ENCODE data around the gene SMG5.

SMG5 gene

GRCh38 chr1:156281693-156282478 is 739 bp downstream of the SMG5 start:
- DNase-seq (ENCODE audit: low read depth): no peak

- DNase-seq (ENCODE audit: low read depth): peak; percentile 21
Observed at GRCh38 chr1:156281281-156281680, 1.3 kb downstream of the SMG5 start.

- DNase-seq (ENCODE audit: low read depth): no peak
Observed at GRCh38 chr1:156279837-156280236, 2.8 kb downstream of the SMG5 start.

GRCh38 chr1:156276966-156277381 is 5.7 kb downstream of the SMG5 start:
- no peak for DNase-seq (ENCODE audit: low read depth)

- no peak for DNase-seq (ENCODE audit: low read depth)
Observed at GRCh38 chr1:156276532-156276931, 6.1 kb downstream of the SMG5 start.

GRCh38 chr1:156270314-156270713 is 12.3 kb downstream of the SMG5 start:
- no peak for DNase-seq (ENCODE audit: low read depth)

DNA sequence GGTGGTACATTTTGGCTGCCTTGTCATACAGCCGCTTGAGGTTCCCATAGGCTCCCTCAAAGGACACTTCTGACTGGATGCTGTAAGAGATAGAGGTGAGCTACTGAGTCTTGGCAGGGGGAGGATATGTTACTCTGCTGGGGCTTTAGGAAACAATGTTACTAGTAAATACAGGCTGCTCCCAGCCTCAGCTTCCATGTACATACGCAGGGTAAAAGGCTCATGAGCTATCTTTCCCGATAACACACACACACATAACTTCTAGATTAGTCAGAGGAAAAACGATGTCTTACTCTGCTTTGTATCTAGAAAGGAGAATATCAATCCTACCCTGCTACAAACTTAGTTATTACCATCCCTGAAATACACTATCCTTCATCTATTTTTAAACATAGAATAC is 14.3 kb downstream of the SMG5 start:
- no peak for DNase-seq (ENCODE audit: low read depth)

GRCh38 chr1:156266051-156266450 is 16.6 kb downstream of the SMG5 start:
- DNase-seq (ENCODE audit: low read depth): no peak

DNA sequence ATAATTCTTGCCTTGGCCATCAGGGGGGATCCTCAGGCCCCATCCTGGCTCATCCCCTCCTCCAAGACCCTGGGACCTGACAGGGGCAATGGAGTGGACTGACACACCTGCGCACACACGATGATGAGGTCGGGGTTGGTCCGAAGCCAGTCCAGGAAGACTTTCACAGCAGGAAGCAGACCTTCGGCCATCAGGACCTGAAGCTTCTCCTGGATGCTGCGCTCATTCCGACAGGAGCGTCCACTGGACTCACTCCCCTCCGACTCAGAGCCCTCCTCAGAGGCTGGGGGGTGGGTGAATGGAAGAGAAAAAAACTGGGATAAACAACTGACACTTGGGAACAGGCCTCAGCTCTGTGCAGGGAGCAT is 19.4 kb downstream of the SMG5 start:
- no peak for DNase-seq (ENCODE audit: low read depth)

- DNase-seq (ENCODE audit: low read depth): no peak
Observed at GRCh38 chr1:156262461-156263287, 20.0 kb downstream of the SMG5 start.

GRCh38 chr1:156260896-156261295 is 21.7 kb downstream of the SMG5 start:
- DNase-seq (ENCODE audit: low read depth): no peak

GRCh38 chr1:156259805-156260204 is 22.8 kb downstream of the SMG5 start:
- no peak for DNase-seq (ENCODE audit: low read depth)

- DNase-seq (ENCODE audit: low read depth): no peak
Observed at GRCh38 chr1:156258859-156259258, 23.8 kb downstream of the SMG5 start.

DNA sequence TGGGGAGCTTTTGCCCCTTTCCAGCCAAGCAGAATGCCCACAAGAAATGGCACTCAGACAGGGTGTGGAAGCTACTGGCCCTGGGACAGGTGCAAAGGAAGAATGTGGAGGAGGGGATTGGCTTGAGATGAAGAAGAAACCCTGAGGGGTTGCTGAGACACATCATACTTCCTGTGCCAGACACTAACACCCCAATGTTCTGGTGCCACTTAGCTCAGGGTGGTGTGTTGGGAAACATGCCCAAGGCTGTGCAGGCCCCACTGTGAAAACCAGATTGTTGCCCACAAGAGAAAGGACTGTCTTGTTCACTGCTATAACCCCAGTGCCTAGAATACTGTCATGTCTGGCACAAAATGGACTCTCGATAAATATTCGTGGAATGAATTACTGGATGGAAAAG is 24.9 kb downstream of the SMG5 start:
- DNase-seq (ENCODE audit: low read depth): no peak

GRCh38 chr1:156253634-156254033 is 29.0 kb downstream of the SMG5 start:
- no peak for DNase-seq (ENCODE audit: low read depth)

DNA sequence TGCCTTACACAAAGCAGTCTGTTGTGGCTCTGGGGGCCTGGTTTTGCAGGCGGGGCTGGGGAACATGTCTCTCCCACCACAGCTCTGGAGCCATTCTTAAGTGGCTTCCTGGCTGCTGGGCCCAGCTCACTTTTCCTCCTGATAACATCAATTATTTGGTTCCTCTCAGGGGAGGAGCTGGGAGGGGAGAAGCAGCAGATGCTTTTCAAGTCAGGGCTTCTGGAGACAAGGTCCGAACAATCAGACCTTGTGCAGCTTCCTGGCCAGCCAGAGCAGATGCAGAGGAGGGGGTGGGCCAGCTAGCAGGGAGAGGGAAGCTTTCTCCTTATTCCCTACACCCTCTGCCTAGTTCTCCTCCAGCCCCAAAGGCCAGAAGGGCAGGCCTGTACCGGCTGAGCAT is 31.1 kb downstream of the SMG5 start:
- no peak for DNase-seq (ENCODE audit: low read depth)

DNA sequence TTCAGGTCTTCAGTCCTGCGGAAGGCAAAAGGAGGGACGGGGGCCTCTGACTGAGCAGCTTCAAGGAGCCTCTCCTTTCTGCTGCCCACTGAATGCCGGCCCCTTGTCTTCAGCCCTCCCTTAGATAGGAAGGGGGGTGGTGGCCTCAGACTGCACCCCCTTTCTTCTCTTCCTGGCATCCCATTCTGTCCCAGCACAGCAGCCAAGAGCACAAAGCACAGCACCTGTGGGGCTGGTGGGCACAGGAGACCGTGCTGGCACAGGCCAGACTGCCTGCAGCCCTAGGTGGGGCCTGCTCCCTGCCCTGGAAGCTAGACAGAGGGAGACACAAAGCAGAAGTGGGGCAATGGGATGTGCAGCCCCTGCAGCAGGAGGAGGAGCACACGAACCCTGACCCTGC is 33.0 kb downstream of the SMG5 start:
- DNase-seq (ENCODE audit: low read depth): no peak

DNA sequence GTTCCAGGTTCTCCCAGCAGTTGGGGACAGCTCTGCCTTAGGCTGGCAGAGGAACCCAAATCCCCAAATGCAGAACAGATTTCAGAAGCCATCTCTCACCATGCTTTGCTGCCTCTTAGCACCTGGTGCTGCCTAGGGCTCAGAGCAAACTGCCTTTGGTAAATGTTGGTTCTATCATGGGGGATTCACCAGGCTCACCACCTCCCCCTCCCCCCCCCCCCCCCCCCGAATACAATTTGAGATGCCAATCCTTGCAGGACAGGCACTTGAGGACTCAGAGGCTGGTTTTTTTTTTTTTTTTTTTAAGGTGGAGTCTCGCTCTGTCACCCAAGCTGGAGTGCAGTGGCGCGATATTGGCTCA is 34.3 kb downstream of the SMG5 start:
- DNase-seq (ENCODE audit: low read depth): no peak

DNA sequence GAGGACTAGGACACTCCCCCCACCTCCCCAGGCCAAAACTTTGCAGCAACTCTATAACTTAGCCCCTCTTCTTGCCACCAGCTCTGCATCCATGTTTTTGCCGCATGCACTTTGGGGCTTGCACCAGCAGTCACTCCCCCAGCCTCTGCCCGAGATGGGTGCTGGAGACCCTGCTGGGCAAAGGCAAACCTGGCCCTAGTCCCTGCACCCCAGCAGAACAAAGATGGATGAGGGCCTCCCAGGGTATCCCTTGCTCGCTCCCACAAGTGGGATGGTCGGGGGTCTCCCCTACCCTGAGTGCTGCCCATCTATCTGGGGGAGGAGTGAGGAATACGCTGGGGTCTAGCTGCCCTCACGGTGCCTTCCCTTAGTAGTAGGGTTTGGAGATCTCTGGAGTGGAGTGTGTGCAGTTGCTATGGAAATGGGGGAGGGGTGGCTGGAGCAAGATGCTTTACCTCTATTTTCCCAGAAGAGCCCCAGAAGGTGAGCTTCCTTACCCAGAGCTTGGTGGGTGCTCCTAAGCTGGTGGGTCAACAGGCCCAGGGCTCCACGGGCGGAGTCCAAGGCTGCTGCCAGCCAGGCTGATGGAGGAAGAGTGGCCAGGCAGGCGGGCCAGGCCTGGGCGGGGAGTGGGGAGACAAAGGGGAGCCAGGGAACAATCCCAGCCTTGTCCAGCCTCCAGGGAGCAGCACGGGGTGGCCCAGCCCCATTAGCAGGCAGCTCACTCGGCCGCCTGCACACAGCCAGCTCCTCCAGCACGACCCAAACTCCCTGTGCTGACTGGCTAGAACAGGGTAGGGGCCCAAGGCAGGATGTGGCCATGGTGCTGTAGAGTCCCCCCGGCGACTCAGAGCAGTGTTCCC is 34.9 kb downstream of the SMG5 start, which contains the start of gene PAQR6:
TSS of gene PAQR6 (minus strand) at position 597 of the 863 bp plus-strand sequence. CDS start 1,325 bp downstream, outside the sequence.
- no peak for DNase-seq (ENCODE audit: low read depth)

- no peak for DNase-seq (ENCODE audit: low read depth)
Observed at GRCh38 chr1:156246781-156247459, 35.7 kb downstream of the SMG5 start.

GRCh38 chr1:156246241-156246780 is 36.3 kb downstream of the SMG5 start:
- no peak for DNase-seq (ENCODE audit: low read depth)

All from stimulated activated CD8-positive, alpha-beta memory T cell treated with anti-CD3 and anti-CD28 coated beads, Interleukin-15, amount 100 ng/mL, for 24 hours (primary cell).